NOMO-1 treated with DMSO at 0.1 percent for 48 hours (cell line): Measurements from ENCODE around the gene DICER1.

Experiments
- DNase-seq: peaks from one replicate; lab custom pipeline; 2025; ENCODE audit not compliant: unreplicated experiment; lab: John Stamatoyannopoulos, UW

Gene DICER1

GRCh38 chr14:95062220-95062619 is 95.1 kb downstream of the DICER1 start:
- DNase-seq, result no peak

- DNase-seq, result no peak
Observed at GRCh38 chr14:95061317-95062093, 95.8 kb downstream of the DICER1 start.

- DNase-seq, result no peak
Observed at GRCh38 chr14:95059126-95059525, 98.2 kb downstream of the DICER1 start.

- no peak for DNase-seq
Observed at GRCh38 chr14:95058491-95058890, 98.8 kb downstream of the DICER1 start.

- DNase-seq, result no peak
Observed at GRCh38 chr14:95057851-95058250, 99.5 kb downstream of the DICER1 start.

GRCh38 chr14:95057147-95057546 is 100.2 kb downstream of the DICER1 start:
- DNase-seq, result no peak

- DNase-seq, result no peak
Observed at GRCh38 chr14:95056476-95056875, 100.9 kb downstream of the DICER1 start.

- no peak for DNase-seq
Observed at GRCh38 chr14:95055318-95055717, 102.0 kb downstream of the DICER1 start.

- DNase-seq, result no peak
Observed at GRCh38 chr14:95054346-95055280, 102.7 kb downstream of the DICER1 start.

GRCh38 chr14:95052016-95052585 is 105.2 kb downstream of the DICER1 start:
- DNase-seq, result no peak

- DNase-seq, result no peak
Observed at GRCh38 chr14:95049952-95050351, 107.4 kb downstream of the DICER1 start.

GRCh38 chr14:95048771-95049312 is 108.5 kb downstream of the DICER1 start:
- DNase-seq, result no peak

- no peak for DNase-seq
Observed at GRCh38 chr14:95047754-95048153, 109.6 kb downstream of the DICER1 start.

- DNase-seq, result no peak
Observed at GRCh38 chr14:95046711-95047681, 110.3 kb downstream of the DICER1 start.

- no peak for DNase-seq
Observed at GRCh38 chr14:95045836-95046430, 111.4 kb downstream of the DICER1 start.

- DNase-seq, result no peak
Observed at GRCh38 chr14:95045106-95045701, 112.1 kb downstream of the DICER1 start.

GRCh38 chr14:95044463-95045105 is 112.7 kb downstream of the DICER1 start:
- DNase-seq, result no peak

- DNase-seq, result no peak
Observed at GRCh38 chr14:95043732-95044462, 113.4 kb downstream of the DICER1 start.
